H9 (cell line): ENCODE data around the gene MOG. TPM values are rescaled to one million over a fixed set of nuclear protein-coding genes. Genes with fewer than 3 reads are reported as not detected.

Source experiments
- DNase-seq: peaks from one replicate; pipeline ENCODE4 v3.0.0-alpha.2; 2017
- H2AFZ ChIP-seq: one replicate; pipeline ENCODE4 v1.6.1; 2013; ENCODE audit warnings: mild to moderate bottlenecking, low read length, control low read depth, moderate library complexity
- H2AK5ac ChIP-seq: 2 replicates; pipeline ENCODE4 v1.6.1; 2013; ENCODE audit warnings: low read length, control low read depth, mixed read lengths; ENCODE audit not compliant: insufficient read length
- H2BK120ac ChIP-seq: one replicate; pipeline ENCODE4 v1.6.1; 2013; ENCODE audit warnings: low read depth, mild to moderate bottlenecking, low read length, control low read depth, inconsistent platforms; ENCODE audit not compliant: poor library complexity, severe bottlenecking
- H2BK12ac ChIP-seq: 2 replicates; pipeline ENCODE4 v1.6.1; 2013; ENCODE audit warnings: low read length, control low read depth, mixed read lengths, low read depth; ENCODE audit not compliant: insufficient read length
- H2BK15ac ChIP-seq: 2 replicates; pipeline ENCODE4 v1.6.1; 2013; ENCODE audit warnings: low read depth, low read length, control low read depth
- H2BK20ac ChIP-seq: one replicate; pipeline ENCODE4 v1.6.1; 2013; ENCODE audit warnings: low read depth, mild to moderate bottlenecking, low read length, control low read depth, inconsistent platforms; ENCODE audit not compliant: poor library complexity, severe bottlenecking
- H2BK5ac ChIP-seq: 2 replicates; pipeline ENCODE4 v1.6.1; 2013; ENCODE audit warnings: low read length, control low read depth, mixed read lengths; ENCODE audit not compliant: insufficient read length
- H3K14ac ChIP-seq: 2 replicates; pipeline ENCODE4 v1.6.1; 2013; ENCODE audit warnings: low read length, control low read depth; ENCODE audit not compliant: insufficient read depth
- H3K18ac ChIP-seq: 2 replicates; pipeline ENCODE4 v1.6.1; 2013; ENCODE audit warnings: low read depth, mild to moderate bottlenecking, mixed read lengths, low read length, control low read depth; ENCODE audit not compliant: insufficient read length
- H3K23ac ChIP-seq: 2 replicates; pipeline ENCODE4 v1.6.1; 2013; ENCODE audit warnings: low read length, control low read depth, mixed read lengths, low read depth; ENCODE audit not compliant: insufficient read length
- H3K23me2 ChIP-seq: 2 replicates; pipeline ENCODE4 v1.6.1; 2013; ENCODE audit warnings: low read depth, mild to moderate bottlenecking, mixed read lengths, low read length, control low read depth; ENCODE audit not compliant: insufficient read length, poor library complexity, severe bottlenecking
- H3K27ac ChIP-seq: 2 replicates; pipeline ENCODE4 v1.5.1; 2013; ENCODE audit warnings: low read length, control low read depth, mixed read lengths, low read depth; ENCODE audit not compliant: insufficient read length
- H3K27me3 ChIP-seq: 2 replicates; pipeline ENCODE4 v1.6.1; 2013; ENCODE audit warnings: low read length, control low read depth, inconsistent platforms; ENCODE audit not compliant: insufficient read depth
- H3K4ac ChIP-seq: 2 replicates; pipeline ENCODE4 v1.6.1; 2013; ENCODE audit warnings: low read depth, mild to moderate bottlenecking, control low read depth, inconsistent platforms, low read length, moderate library complexity
- H3K4me1 ChIP-seq: 2 replicates; pipeline ENCODE4 v1.6.1; 2013; ENCODE audit warnings: low read length, control low read depth, inconsistent platforms; ENCODE audit not compliant: insufficient read depth
- H3K4me2 ChIP-seq: 2 replicates; pipeline ENCODE4 v1.6.1; 2013; ENCODE audit warnings: low read length, control low read depth, mixed read lengths; ENCODE audit not compliant: insufficient read length, insufficient read depth
- H3K56ac ChIP-seq: 2 replicates; pipeline ENCODE4 v1.6.1; 2013; ENCODE audit warnings: low read depth, mild to moderate bottlenecking, mixed read lengths, low read length, control low read depth; ENCODE audit not compliant: insufficient read length
- H3K79me1 ChIP-seq: 2 replicates; pipeline ENCODE4 v1.6.1; 2013; ENCODE audit warnings: low read depth, mild to moderate bottlenecking, moderate library complexity, low read length, control low read depth, inconsistent platforms; ENCODE audit not compliant: insufficient read depth, poor library complexity, severe bottlenecking
- H3K79me2 ChIP-seq: 2 replicates; pipeline ENCODE4 v1.6.1; 2013; ENCODE audit warnings: low read length, control low read depth, inconsistent platforms; ENCODE audit not compliant: insufficient read depth
- H3K9ac ChIP-seq: 2 replicates; pipeline ENCODE4 v1.6.1; 2013; ENCODE audit warnings: low read length, control low read depth, mixed read lengths; ENCODE audit not compliant: insufficient read length; ENCODE audit errors: extremely low read depth
- H3K9me3 ChIP-seq: one replicate; pipeline ENCODE4 v1.6.1; 2013; ENCODE audit warnings: low read depth, low read length, inconsistent platforms; ENCODE audit not compliant: control insufficient read depth
- H3T11ph ChIP-seq: one replicate; pipeline ENCODE4 v1.6.1; 2013; ENCODE audit warnings: mild to moderate bottlenecking, low read length, control low read depth, inconsistent platforms
- H4K20me1 ChIP-seq: one replicate; pipeline ENCODE4 v1.6.1; 2013; ENCODE audit not compliant: control insufficient read depth, insufficient read length, insufficient read depth
- H4K5ac ChIP-seq: 2 replicates; pipeline ENCODE4 v1.6.1; 2013; ENCODE audit warnings: low read depth, mild to moderate bottlenecking, mixed read lengths, low read length, control low read depth; ENCODE audit not compliant: insufficient read length
- H4K8ac ChIP-seq: replicated peaks from 2 replicates; pipeline ENCODE4 v1.6.1; 2013; ENCODE audit warnings: low read length, control low read depth, mixed read lengths, low read depth; ENCODE audit not compliant: insufficient read length
- H4K91ac ChIP-seq: 2 replicates; pipeline ENCODE4 v1.6.1; 2013; ENCODE audit warnings: low read depth, mild to moderate bottlenecking, moderate library complexity, mixed read lengths, low read length, control low read depth; ENCODE audit not compliant: insufficient read length
- H3K27ac Mint-ChIP-seq, 3 experiments: 2 replicates in 2 of 3; 3 replicates in 1 of 3; pipeline ENCODE4 v1.8.0; 2020 to 2021; ENCODE audit warnings: mixed read lengths in 3 of 3, mild to moderate bottlenecking in 1 of 3, moderate library complexity in 1 of 3
- H3K27me3 Mint-ChIP-seq: 2 replicates; pipeline ENCODE4 v1.8.0; 2021; ENCODE audit warnings: low read depth, mild to moderate bottlenecking, moderate library complexity, mixed read lengths
- H3K36me3 Mint-ChIP-seq, 3 experiments: 2 replicates in 2 of 3; 3 replicates in 1 of 3; pipeline ENCODE4 v1.8.0; 2020 to 2021; ENCODE audit warnings: low read depth in 3 of 3, mixed read lengths in 3 of 3; ENCODE audit not compliant: insufficient read depth in 1 of 3
- H3K4me1 Mint-ChIP-seq, 2 experiments: 2 replicates each; pipeline ENCODE4 v1.8.0; 2020; ENCODE audit warnings: mixed read lengths in 2 of 2
- H3K4me3 Mint-ChIP-seq, 2 experiments: 2 replicates in 1 of 2; 3 replicates in 1 of 2; pipeline ENCODE4 v1.8.0; 2020 to 2021; ENCODE audit warnings: mild to moderate bottlenecking in 2 of 2, mixed read lengths in 2 of 2, moderate library complexity in 1 of 2
- H3K9me3 Mint-ChIP-seq, 2 experiments: 2 replicates in 1 of 2; 3 replicates in 1 of 2; pipeline ENCODE4 v1.8.0; 2020; ENCODE audit warnings: mild to moderate bottlenecking in 2 of 2, mixed read lengths in 2 of 2, moderate library complexity in 1 of 2
- CTCF ChIP-seq: fragments of 200-600 bp; sonication (generic); conservative IDR thresholded peaks from 3 replicates; pipeline ENCODE4 v1.8.0; 2021; ENCODE audit warnings: antibody characterized with exemption, mild to moderate bottlenecking
- WGBS: extraction: QIAGEN DNeasy Blood & Tissue Kit; methylation state at CpG from one replicate; pipeline ENCODE4 v1.1.7; 2013; ENCODE audit warnings: missing lambda C conversion rate, low lambda C conversion rate, mixed read lengths; ENCODE audit not compliant: insufficient read length; ENCODE audit errors: extremely low coverage; 5-methylcytosine and 5-hydroxymethylcytosine counted together
- total RNA-seq: library from RNA; stranded (reverse); gene quantifications from 2 replicates; pipeline ENCODE4 v1.2.1, GENCODE V29; 2021

MOG gene
- total RNA-seq, 1 experiment from 2014 or later = 0.55 TPM

DNA sequence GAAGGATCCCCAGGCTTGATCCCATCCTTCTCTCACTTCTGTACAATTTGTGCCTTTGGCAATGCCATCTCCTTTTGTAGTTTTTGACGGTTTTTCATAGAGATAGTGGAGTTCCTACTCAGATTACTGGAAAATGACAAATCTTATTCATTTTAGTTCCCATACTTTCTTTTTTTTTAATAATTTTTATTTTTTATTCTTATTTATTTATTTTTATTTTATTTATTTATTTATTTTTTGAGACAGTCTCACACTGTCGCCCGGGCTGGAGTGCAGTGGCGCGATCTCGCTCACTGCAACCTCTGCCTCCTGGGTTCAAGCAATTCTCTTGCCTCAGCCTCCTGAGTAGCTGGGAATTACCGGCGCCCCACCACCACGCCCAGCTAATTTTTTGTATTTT is 19.6 kb upstream of the MOG start:
- Histone ChIP-seq H3K18ac (no peak overlapping the region), H3K4me2 (no peak overlapping the region), H3K9me3 (no peaks in the 10 kb centered on the region), H3K79me1 (no peaks in the 10 kb centered on the region), H4K8ac (no peak overlapping the region), H3T11ph (no peak overlapping the region), H3K79me2 (no peaks in the 10 kb centered on the region), H3K23ac (no peak overlapping the region), H3K27me3 (no peaks in the 10 kb centered on the region), H3K14ac (no peak overlapping the region), H3K56ac (no peak overlapping the region), H3K4ac (no peak overlapping the region), H3K23me2 (peaks cover 9% of the 10 kb centered on the region), H2BK5ac (no peak overlapping the region), H4K20me1 (no peaks in the 10 kb centered on the region), H4K91ac (no peak overlapping the region), H3K27ac (no peak overlapping the region), H2BK120ac (no peak overlapping the region), H3K4me1 (peaks cover 2% of the 10 kb centered on the region; the same call in 1 of the 2 replicates), H3K9ac (no peak overlapping the region), H2BK12ac (no peak overlapping the region), H2AFZ (no peak overlapping the region), H2BK15ac (no peak overlapping the region), H2AK5ac (no peak overlapping the region), H2BK20ac (no peak overlapping the region), H4K5ac (no peak overlapping the region)
- Mint-ChIP-seq H3K9me3 (no peaks in the 10 kb centered on the region), H3K27ac (no peak overlapping the region; a peak in 1 of 7 replicates), H3K27me3 (no peaks in the 10 kb centered on the region; the same call in 1 of the 2 replicates), H3K4me1 (peaks cover 50 to 52% of the 10 kb centered on the region in 2 experiments), H3K4me3 (no peak overlapping the region), H3K36me3 (no peaks in the 10 kb centered on the region; a peak in 1 of 7 replicates)
- WGBS = no CpG with 5 or more reads among the region's 9 CpGs
- no peak for TF ChIP-seq CTCF
- DNase-seq = no peak
